Calu3 (cell line): Measurements from ENCODE around the gene NRP2. TPM values are rescaled to one million over a fixed set of nuclear protein-coding genes. Genes with fewer than 3 reads are reported as not detected.

Experiments used
- BruUV-seq: library from RNA; stranded (reverse); fragments of 400-500 nt; replicated peaks from 2 replicates; lab custom pipeline; 2021; lab: Mats Ljungman, UMichigan
- CTCF ChIA-PET: fragments of 300-600 bp; sonication (Branson Sonifier 250); formaldehyde crosslinking; loops from one replicate; lab custom pipeline; 2022; ENCODE audit warnings: antibody characterized with exemption; lab: Charles Lee
- DNase-seq: peaks from one replicate; pipeline ENCODE4 v3.0.0; 2022
- H3K27ac Mint-ChIP-seq: one replicate; pipeline ENCODE4 v1.8.0; 2022; ENCODE audit warnings: mixed read lengths; ENCODE audit not compliant: unreplicated experiment
- H3K27me3 Mint-ChIP-seq: one replicate; pipeline ENCODE4 v1.8.0; 2022; ENCODE audit warnings: mixed read lengths; ENCODE audit not compliant: unreplicated experiment
- H3K36me3 Mint-ChIP-seq: one replicate; pipeline ENCODE4 v1.8.0; 2022; ENCODE audit warnings: mild to moderate bottlenecking, moderate library complexity, mixed read lengths; ENCODE audit not compliant: insufficient read depth, unreplicated experiment
- H3K4me1 Mint-ChIP-seq: one replicate; pipeline ENCODE4 v1.8.0; 2022; ENCODE audit warnings: mild to moderate bottlenecking, low read depth, mixed read lengths; ENCODE audit not compliant: unreplicated experiment
- H3K4me3 Mint-ChIP-seq: one replicate; pipeline ENCODE4 v1.8.0; 2022; ENCODE audit warnings: mild to moderate bottlenecking, low read depth, moderate library complexity, mixed read lengths; ENCODE audit not compliant: unreplicated experiment
- H3K9me3 Mint-ChIP-seq: one replicate; pipeline ENCODE4 v1.8.0; 2022; ENCODE audit warnings: low read depth, mixed read lengths; ENCODE audit not compliant: unreplicated experiment
- CTCF ChIP-seq: fragments of 200-600 bp; IDR thresholded peaks from one replicate; pipeline ENCODE4 v1.8.0; 2022; ENCODE audit warnings: antibody characterized with exemption; ENCODE audit not compliant: unreplicated experiment
- intact Hi-C: fragments of 100-400 bp; cut with micrococcal nuclease; formaldehyde crosslinking; loops from one replicate; pipeline ENCODE4 v1.10.0; 2022; ENCODE audit not compliant: unreplicated experiment
- total RNA-seq: library from RNA; stranded (reverse); gene quantifications from 2 replicates; pipeline ENCODE4 v1.2.3, GENCODE V29; 2022

The NRP2 gene
- total RNA-seq, 1 experiment from 2014 or later: 19.9 TPM

- no peak for TF ChIP-seq CTCF
- no TSS peak for BruUV-seq
- no peak overlapping the region for H3K4me3 Mint-ChIP-seq
- no peaks in the 10 kb centered on the region for H3K9me3 Mint-ChIP-seq
- H3K4me1 Mint-ChIP-seq: peaks cover 55% of the 10 kb centered on the region
- H3K36me3 Mint-ChIP-seq: peaks cover 19% of the 10 kb centered on the region
- CTCF ChIA-PET: no interaction called here
- H3K27ac Mint-ChIP-seq: no peak overlapping the region
- no peaks in the 10 kb centered on the region for H3K27me3 Mint-ChIP-seq
- intact Hi-C loops: loop anchor here (5.0 kb wide), 1 partner anchor 86 kb away; the partner anchor contains the start of gene NRP2
- DNase-seq: no peak
These were observed 86.0 kb downstream of the NRP2 start for GRCh38 chr2:205768341-205768740.

GRCh38 chr2:205768815-205769494 lies 86.7 kb downstream of the NRP2 start:
- TF ChIP-seq CTCF: no peak
- BruUV-seq: no TSS peak
- no peaks in the 10 kb centered on the region for H3K27me3 Mint-ChIP-seq
- peak overlapping the region; percentile 92 for H3K27ac Mint-ChIP-seq
- CTCF ChIA-PET: interaction anchor here (0.6 kb wide), 1 partner anchor 486 kb away, joined by 3 read pairs; no protein-coding TSS in a partner anchor
- no peak for DNase-seq
- H3K4me3 Mint-ChIP-seq: peak overlapping the region; percentile 38
- intact Hi-C loops: loop anchor here (5.0 kb wide), 1 partner anchor 87 kb away; the partner anchor contains the start of gene NRP2
- H3K4me1 Mint-ChIP-seq: peaks cover 49% of the 10 kb centered on the region
- H3K36me3 Mint-ChIP-seq: peaks cover 14% of the 10 kb centered on the region
- no peaks in the 10 kb centered on the region for H3K9me3 Mint-ChIP-seq

GRCh38 chr2:205769495-205769850 lies 87.2 kb downstream of the NRP2 start:
- BruUV-seq: no TSS peak
- no peak for TF ChIP-seq CTCF
- intact Hi-C loops: loop anchor here (5.0 kb wide), 1 partner anchor 87 kb away; the partner anchor contains the start of gene NRP2
- H3K9me3 Mint-ChIP-seq: no peaks in the 10 kb centered on the region
- H3K4me1 Mint-ChIP-seq: peaks cover 44% of the 10 kb centered on the region
- CTCF ChIA-PET: interaction anchor here (0.6 to 0.8 kb wide), 3 partner anchors 83 to 1656 kb away, joined by 3 read pairs; no protein-coding TSS in a partner anchor
- no peak for DNase-seq
- peak overlapping the region; percentile 38 for H3K4me3 Mint-ChIP-seq
- H3K36me3 Mint-ChIP-seq: peaks cover 11% of the 10 kb centered on the region
- H3K27me3 Mint-ChIP-seq: no peaks in the 10 kb centered on the region
- peak overlapping the region; percentile 92 for H3K27ac Mint-ChIP-seq

GRCh38 chr2:205769879-205770278 lies 87.6 kb downstream of the NRP2 start:
- BruUV-seq: no TSS peak
- Mint-ChIP-seq H3K27ac (peak overlapping the region; percentile 92), H3K27me3 (no peaks in the 10 kb centered on the region), H3K4me3 (peak overlapping the region; percentile 38), H3K9me3 (no peaks in the 10 kb centered on the region), H3K36me3 (peaks cover 11% of the 10 kb centered on the region), H3K4me1 (peaks cover 43% of the 10 kb centered on the region)
- intact Hi-C loops: loop anchor here (5.0 kb wide), 1 partner anchor 88 kb away; the partner anchor contains the start of gene NRP2
- DNase-seq: no peak
- CTCF ChIA-PET: interaction anchor here (0.7 to 0.8 kb wide), 2 partner anchors 83 to 1657 kb away, joined by 3 read pairs; no protein-coding TSS in a partner anchor
- no peak for TF ChIP-seq CTCF
